Osteoblast (primary cell): ENCODE results near the gene EFCAB8. TPM values are rescaled to one million over a fixed set of nuclear protein-coding genes. Genes with fewer than 3 reads are reported as not detected.
A peak's percentile ranks its signal among the peaks of the same experiment; 100 is the strongest.

Experiments used
- DNase-seq: peaks from one replicate; pipeline ENCODE4 v3.0.0; 2011; ENCODE audit warnings: low spot score, mixed read lengths; ENCODE audit not compliant: insufficient read length; ENCODE audit errors: missing footprints
- H2AFZ ChIP-seq: 2 replicates; pipeline ENCODE4 v1.6.0; 2011; ENCODE audit warnings: mild to moderate bottlenecking, low read length
- H3K27ac ChIP-seq: 2 replicates; pipeline ENCODE4 v1.5.1; 2011; ENCODE audit warnings: mild to moderate bottlenecking, low read depth, low read length, moderate library complexity
- H3K27me3 ChIP-seq: 2 replicates; pipeline ENCODE4 v1.6.0; 2012; ENCODE audit warnings: mild to moderate bottlenecking, control low read depth, inconsistent platforms, low read length, moderate library complexity; ENCODE audit not compliant: insufficient read depth
- H3K36me3 ChIP-seq: 2 replicates; pipeline ENCODE4 v1.5.1; 2011; ENCODE audit warnings: mild to moderate bottlenecking, low read length, control low read depth, moderate library complexity; ENCODE audit not compliant: insufficient read depth
- H3K4me1 ChIP-seq: 2 replicates; pipeline ENCODE4 v1.5.1; 2011; ENCODE audit warnings: mild to moderate bottlenecking, low read length, control low read depth, moderate library complexity; ENCODE audit not compliant: insufficient read depth
- H3K4me2 ChIP-seq: 2 replicates; pipeline ENCODE4 v1.6.0; 2011; ENCODE audit warnings: mild to moderate bottlenecking, low read length; ENCODE audit not compliant: insufficient read depth
- H3K4me3 ChIP-seq: fragments of 200-600 bp; sonication (generic); 3 replicates; pipeline ENCODE4 v1.5.1; 2012; ENCODE audit warnings: mild to moderate bottlenecking, low read length, inconsistent platforms; ENCODE audit not compliant: insufficient read depth
- H3K79me2 ChIP-seq: 2 replicates; pipeline ENCODE4 v1.6.0; 2012; ENCODE audit warnings: mild to moderate bottlenecking, low read length, control low read depth, inconsistent platforms; ENCODE audit not compliant: insufficient read depth
- H3K9me3 ChIP-seq: 2 replicates; pipeline ENCODE4 v1.5.1; 2011; ENCODE audit warnings: low read depth, low read length, control low read depth
- H4K20me1 ChIP-seq: 2 replicates; pipeline ENCODE4 v1.6.0; 2012; ENCODE audit warnings: mild to moderate bottlenecking, low read length, control low read depth; ENCODE audit not compliant: insufficient read depth
- total RNA-seq: library from RNA; depleted of rRNA; stranded (reverse); fragments of >200 nt; gene quantifications from 2 replicates; pipeline ENCODE4 v1.2.3, GENCODE V29; 2012
- TF ChIP-seq, protein P1 (sequence below): IDR thresholded peaks from 2 replicates; pipeline ENCODE4 v1.5.1; 2011; ENCODE audit warnings: mild to moderate bottlenecking, low read depth, low read length, moderate library complexity; ENCODE audit errors: extremely low read depth

The EFCAB8 gene
- total RNA-seq, 1 donor: 1.4 TPM

DNA sequence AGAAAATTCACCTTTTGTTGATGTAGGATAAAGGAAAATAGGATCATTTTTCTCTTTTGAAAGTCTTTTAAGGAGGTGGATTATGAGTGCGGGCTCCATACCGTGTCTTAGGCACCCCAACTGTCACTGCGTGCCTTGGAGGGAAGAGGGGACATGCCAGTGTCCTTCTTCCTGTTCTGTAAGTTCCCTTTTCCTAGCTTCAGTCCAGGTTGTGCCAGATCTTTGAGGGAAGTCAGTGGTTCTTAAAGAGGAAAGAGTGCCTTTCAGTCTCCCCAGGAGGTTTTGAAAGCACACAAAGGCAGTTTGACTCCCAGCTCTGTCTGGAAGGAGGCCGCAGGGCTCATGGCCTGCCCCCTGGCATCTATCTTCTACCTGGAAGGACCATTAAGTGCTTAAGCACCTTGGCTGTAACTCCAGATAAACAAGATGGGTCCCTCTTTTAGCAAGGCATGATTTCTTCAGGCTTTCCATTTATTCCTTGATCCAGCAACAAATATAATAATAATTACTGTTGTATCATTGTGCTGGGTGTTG is 13.0 kb downstream of the EFCAB8 start:
- no peaks in the 10 kb centered on the region for H3K9me3 ChIP-seq
- no peak for DNase-seq
- TF ChIP-seq, protein P1, sequence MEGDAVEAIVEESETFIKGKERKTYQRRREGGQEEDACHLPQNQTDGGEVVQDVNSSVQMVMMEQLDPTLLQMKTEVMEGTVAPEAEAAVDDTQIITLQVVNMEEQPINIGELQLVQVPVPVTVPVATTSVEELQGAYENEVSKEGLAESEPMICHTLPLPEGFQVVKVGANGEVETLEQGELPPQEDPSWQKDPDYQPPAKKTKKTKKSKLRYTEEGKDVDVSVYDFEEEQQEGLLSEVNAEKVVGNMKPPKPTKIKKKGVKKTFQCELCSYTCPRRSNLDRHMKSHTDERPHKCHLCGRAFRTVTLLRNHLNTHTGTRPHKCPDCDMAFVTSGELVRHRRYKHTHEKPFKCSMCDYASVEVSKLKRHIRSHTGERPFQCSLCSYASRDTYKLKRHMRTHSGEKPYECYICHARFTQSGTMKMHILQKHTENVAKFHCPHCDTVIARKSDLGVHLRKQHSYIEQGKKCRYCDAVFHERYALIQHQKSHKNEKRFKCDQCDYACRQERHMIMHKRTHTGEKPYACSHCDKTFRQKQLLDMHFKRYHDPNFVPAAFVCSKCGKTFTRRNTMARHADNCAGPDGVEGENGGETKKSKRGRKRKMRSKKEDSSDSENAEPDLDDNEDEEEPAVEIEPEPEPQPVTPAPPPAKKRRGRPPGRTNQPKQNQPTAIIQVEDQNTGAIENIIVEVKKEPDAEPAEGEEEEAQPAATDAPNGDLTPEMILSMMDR: no peak
- no peaks in the 10 kb centered on the region for H4K20me1 ChIP-seq
- H3K27ac ChIP-seq: no peak overlapping the region
- no peak overlapping the region for H3K4me2 ChIP-seq
- H3K4me3 ChIP-seq: no peak overlapping the region
- no peaks in the 10 kb centered on the region for H3K27me3 ChIP-seq
- H2AFZ ChIP-seq: no peak overlapping the region
- no peaks in the 10 kb centered on the region for H3K36me3 ChIP-seq
- no peaks in the 10 kb centered on the region for H3K79me2 ChIP-seq
- H3K4me1 ChIP-seq: no peaks in the 10 kb centered on the region

DNA sequence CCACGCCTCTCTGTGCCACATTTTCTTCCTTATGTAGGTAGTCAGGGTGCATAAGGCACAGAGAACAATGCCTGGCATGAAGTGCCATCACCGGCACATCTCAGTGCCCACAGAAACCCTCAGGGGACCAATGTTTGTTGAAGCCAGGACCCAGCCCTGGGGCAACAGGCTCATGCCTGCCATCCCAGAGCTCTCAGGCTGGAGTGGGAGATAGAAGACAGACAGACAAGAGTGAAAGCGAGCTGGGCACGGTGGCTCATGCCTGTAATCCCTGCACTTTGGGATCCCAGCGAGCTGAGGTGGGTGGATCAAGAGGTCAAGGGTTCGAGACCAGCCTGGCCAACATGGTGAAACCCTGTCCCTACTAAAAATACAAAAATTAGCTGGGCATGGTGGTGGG is 13.5 kb downstream of the EFCAB8 start:
- Histone ChIP-seq H3K9me3 (no peaks in the 10 kb centered on the region), H3K27me3 (no peaks in the 10 kb centered on the region), H3K36me3 (no peaks in the 10 kb centered on the region), H4K20me1 (no peaks in the 10 kb centered on the region), H3K4me2 (no peak overlapping the region), H3K4me1 (no peaks in the 10 kb centered on the region), H3K79me2 (no peaks in the 10 kb centered on the region), H3K27ac (no peak overlapping the region), H2AFZ (no peak overlapping the region), H3K4me3 (no peak overlapping the region)
- TF ChIP-seq, protein P1: no peak
- DNase-seq: no peak

- no peaks in the 10 kb centered on the region for H3K4me1 ChIP-seq
- no peaks in the 10 kb centered on the region for H3K9me3 ChIP-seq
- no peak overlapping the region for H3K27ac ChIP-seq
- DNase-seq: no peak
- H3K79me2 ChIP-seq: no peaks in the 10 kb centered on the region
- H3K36me3 ChIP-seq: no peaks in the 10 kb centered on the region
- no peaks in the 10 kb centered on the region for H4K20me1 ChIP-seq
- no peak overlapping the region for H3K4me3 ChIP-seq
- H3K4me2 ChIP-seq: no peak overlapping the region
- H3K27me3 ChIP-seq: no peaks in the 10 kb centered on the region
- H2AFZ ChIP-seq: no peak overlapping the region
- TF ChIP-seq, protein P1: no peak
Observed at GRCh38 chr20:32875673-32876072, 16.9 kb downstream of the EFCAB8 start.

DNA sequence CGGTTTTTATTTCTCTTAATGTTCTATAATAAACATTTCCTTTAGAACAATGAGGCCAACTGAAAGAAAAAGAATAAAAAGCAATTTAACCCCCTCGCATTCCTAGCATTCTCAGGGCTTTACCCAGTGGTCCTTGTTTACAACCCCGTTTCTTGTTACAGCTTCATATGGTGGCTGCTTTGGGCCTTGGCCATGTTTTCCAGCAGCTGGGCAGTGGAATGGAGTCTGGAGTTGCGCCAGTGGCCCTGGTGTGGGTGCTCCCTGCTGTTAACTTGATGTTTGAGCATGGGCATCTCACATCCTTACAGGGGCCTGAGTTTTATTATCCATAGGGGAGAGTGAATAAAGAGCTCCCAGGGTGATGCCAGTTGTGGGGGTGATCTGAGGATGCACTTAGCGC is 18.8 kb downstream of the EFCAB8 start:
- TF ChIP-seq, protein P1: no peak

More for the DNA sequence above, 18.8 kb downstream of the EFCAB8 start:
- no peaks in the 10 kb centered on the region for H3K9me3 ChIP-seq
- no peaks in the 10 kb centered on the region for H3K79me2 ChIP-seq
- no peak overlapping the region for H3K4me2 ChIP-seq
- no peak overlapping the region for H2AFZ ChIP-seq
- H3K36me3 ChIP-seq: no peaks in the 10 kb centered on the region
- no peak overlapping the region for H3K4me3 ChIP-seq
- no peak overlapping the region for H3K27ac ChIP-seq
- no peaks in the 10 kb centered on the region for H4K20me1 ChIP-seq
- H3K4me1 ChIP-seq: no peaks in the 10 kb centered on the region
- DNase-seq: peak; percentile 78
- no peaks in the 10 kb centered on the region for H3K27me3 ChIP-seq
